ENCODE results near the gene DPYD. TPM values are rescaled to one million over a fixed set of nuclear protein-coding genes. Genes with fewer than 3 reads are reported as not detected.

Gene DPYD
- total RNA-seq, 1 donor from 2014 or later, result 5.9 TPM

DNA sequence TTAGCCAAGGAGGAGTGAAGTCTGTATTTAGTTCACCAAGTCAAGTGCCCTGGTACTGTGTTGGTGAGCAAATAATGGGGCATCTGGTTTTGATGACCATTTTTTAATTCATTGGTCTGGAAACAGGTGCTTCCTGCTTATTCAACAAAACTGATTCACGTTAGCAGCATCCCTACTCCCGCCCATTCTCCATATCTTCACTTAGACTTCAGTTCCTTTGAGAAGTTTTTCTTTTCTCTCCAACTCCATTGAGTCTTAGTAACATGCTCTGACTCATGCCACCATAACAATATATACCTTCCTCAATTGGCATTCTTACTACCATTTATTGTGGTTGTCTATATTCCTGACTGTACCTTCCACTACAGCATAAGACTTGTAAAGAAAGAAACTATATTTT lies 468.9 kb downstream of the DPYD start:
- DNase-seq (ENCODE audit: low read depth, low spot score), result no peak
- Mint-ChIP-seq H3K4me3 (no peak overlapping the region), H3K4me1 (peaks cover 9% of the 10 kb centered on the region), H3K9me3 (peaks cover 3% of the 10 kb centered on the region), H3K27ac (ENCODE audit: unreplicated experiment) (no peak overlapping the region), H3K27me3 (ENCODE audit: low read depth) (no peaks in the 10 kb centered on the region), H3K36me3 (ENCODE audit: low read depth) (no peaks in the 10 kb centered on the region)
- TF ChIP-seq, protein P1, sequence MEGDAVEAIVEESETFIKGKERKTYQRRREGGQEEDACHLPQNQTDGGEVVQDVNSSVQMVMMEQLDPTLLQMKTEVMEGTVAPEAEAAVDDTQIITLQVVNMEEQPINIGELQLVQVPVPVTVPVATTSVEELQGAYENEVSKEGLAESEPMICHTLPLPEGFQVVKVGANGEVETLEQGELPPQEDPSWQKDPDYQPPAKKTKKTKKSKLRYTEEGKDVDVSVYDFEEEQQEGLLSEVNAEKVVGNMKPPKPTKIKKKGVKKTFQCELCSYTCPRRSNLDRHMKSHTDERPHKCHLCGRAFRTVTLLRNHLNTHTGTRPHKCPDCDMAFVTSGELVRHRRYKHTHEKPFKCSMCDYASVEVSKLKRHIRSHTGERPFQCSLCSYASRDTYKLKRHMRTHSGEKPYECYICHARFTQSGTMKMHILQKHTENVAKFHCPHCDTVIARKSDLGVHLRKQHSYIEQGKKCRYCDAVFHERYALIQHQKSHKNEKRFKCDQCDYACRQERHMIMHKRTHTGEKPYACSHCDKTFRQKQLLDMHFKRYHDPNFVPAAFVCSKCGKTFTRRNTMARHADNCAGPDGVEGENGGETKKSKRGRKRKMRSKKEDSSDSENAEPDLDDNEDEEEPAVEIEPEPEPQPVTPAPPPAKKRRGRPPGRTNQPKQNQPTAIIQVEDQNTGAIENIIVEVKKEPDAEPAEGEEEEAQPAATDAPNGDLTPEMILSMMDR (conservative IDR thresholded peaks at IDR 0.05), result no peak

DNA sequence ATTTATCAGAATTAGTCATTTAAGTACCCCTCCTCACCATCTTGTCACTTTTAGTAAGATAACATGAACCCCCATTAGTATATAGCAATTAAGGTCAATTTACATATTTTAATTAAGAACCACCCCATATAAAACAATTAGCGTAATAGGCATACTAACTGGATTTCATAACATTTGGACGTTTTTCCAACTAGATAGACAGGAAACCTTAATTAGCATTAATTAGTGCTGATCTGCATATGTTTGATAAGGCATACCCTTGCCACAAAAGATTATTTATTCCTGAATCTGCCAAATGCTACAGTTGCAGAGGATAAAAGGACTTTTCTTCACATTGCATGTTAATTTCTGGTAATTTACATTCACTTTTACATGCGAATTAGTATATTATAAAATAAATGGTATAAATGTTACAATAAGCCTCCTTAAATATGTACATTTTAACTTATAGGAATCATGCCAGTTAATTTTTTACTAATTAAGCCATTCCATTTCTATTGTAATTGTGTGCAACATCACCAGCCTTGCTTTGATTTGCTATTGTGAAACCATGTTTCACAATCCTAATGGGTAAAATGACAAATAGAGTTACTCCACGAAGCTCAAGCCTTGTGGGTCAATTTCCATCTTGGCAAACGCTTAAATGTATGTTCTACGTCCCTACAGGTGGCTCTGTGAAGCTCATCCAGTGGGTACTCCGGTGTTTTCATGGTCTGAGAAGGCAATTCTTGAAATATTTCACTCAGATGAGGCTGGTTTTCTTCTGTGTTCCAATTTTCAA lies 469.6 kb downstream of the DPYD start:
- Mint-ChIP-seq H3K4me1 (peaks cover 9% of the 10 kb centered on the region), H3K4me3 (no peak overlapping the region), H3K27me3 (ENCODE audit: low read depth) (no peaks in the 10 kb centered on the region), H3K36me3 (ENCODE audit: low read depth) (no peaks in the 10 kb centered on the region), H3K27ac (ENCODE audit: unreplicated experiment) (no peak overlapping the region), H3K9me3 (peaks cover 3% of the 10 kb centered on the region)
- no peak for DNase-seq (ENCODE audit: low read depth, low spot score)
- TF ChIP-seq, protein P1 (conservative IDR thresholded peaks at IDR 0.05), result no peak

DNA sequence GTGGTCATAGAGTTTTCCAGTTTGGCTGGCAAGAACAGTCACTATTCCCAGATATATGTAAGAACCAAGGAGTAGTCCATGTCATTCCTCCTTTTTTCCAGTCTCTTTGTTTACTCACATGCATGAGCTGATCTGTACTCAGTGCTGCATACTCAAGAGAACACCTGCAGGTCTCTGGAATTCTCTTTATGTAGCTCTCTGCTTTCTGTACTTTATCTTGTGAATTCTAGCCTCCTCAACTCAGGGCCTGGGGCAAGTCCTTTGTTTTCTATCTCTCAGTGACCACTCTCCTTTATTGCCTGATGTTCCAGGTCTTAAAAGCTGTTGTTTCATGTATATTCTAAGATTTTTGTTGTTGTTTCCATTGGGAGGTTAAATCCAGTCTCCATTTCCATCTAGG lies 478.9 kb downstream of the DPYD start:
- H3K9me3 Mint-ChIP-seq, result no peaks in the 10 kb centered on the region
- TF ChIP-seq, protein P1 (conservative IDR thresholded peaks at IDR 0.05), result no peak
- H3K27me3 Mint-ChIP-seq (ENCODE audit: low read depth), result peaks cover 21% of the 10 kb centered on the region
- no peak overlapping the region for H3K4me3 Mint-ChIP-seq
- DNase-seq (ENCODE audit: low read depth, low spot score), result no peak
- H3K4me1 Mint-ChIP-seq, result peaks cover 4% of the 10 kb centered on the region
- no peak overlapping the region for H3K27ac Mint-ChIP-seq (ENCODE audit: unreplicated experiment)
- no peaks in the 10 kb centered on the region for H3K36me3 Mint-ChIP-seq (ENCODE audit: low read depth)

- TF ChIP-seq, protein P1 (conservative IDR thresholded peaks at IDR 0.05), result no peak
- DNase-seq (ENCODE audit: low read depth, low spot score), result no peak
- Mint-ChIP-seq H3K4me1 (no peaks in the 10 kb centered on the region), H3K4me3 (no peak overlapping the region), H3K27me3 (ENCODE audit: low read depth) (peaks cover 82% of the 10 kb centered on the region), H3K9me3 (no peaks in the 10 kb centered on the region), H3K36me3 (ENCODE audit: low read depth) (no peaks in the 10 kb centered on the region), H3K27ac (ENCODE audit: unreplicated experiment) (no peak overlapping the region)
These were observed 487.0 kb downstream of the DPYD start for GRCh38 chr1:97433824-97434177.

DNA sequence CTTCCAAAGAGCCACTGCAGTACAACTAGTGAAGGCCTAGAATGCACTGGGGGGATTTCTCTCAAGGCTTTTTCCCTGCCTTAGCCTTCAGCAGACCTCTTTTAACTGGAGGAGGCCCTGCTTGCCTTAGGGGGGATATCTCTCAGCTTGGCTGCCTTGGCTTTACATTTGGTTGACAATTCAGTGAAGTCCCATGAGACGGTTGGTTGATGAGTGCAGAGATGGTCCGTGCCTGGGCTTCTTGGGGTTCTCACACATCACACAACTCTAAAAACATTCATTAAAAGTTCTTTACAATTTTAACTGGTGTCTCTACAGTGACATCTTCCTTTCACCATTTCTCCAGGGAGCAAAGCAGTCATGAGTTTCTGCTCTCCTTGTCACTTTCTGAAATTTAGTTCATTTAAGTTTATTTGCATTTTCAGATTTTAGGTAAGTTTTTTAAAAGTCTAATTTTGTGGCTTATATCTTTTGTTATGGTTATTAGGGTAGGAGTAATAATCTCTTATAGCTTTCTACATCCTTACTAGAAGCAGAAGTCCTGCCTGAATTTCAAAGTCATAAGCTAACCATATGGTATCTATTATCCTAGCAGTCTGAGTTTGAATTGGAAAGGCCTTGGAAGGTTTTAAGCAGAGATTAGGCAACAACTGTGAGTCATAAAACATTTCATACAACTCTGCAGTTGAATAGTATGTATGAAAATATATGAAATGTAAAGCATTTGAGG lies 487.6 kb downstream of the DPYD start:
- H3K4me3 Mint-ChIP-seq, result no peak overlapping the region
- TF ChIP-seq, protein P1 (conservative IDR thresholded peaks at IDR 0.05), result no peak
- H3K27ac Mint-ChIP-seq (ENCODE audit: unreplicated experiment), result no peak overlapping the region
- H3K9me3 Mint-ChIP-seq, result no peaks in the 10 kb centered on the region
- no peaks in the 10 kb centered on the region for H3K36me3 Mint-ChIP-seq (ENCODE audit: low read depth)
- no peaks in the 10 kb centered on the region for H3K4me1 Mint-ChIP-seq
- peaks cover 82% of the 10 kb centered on the region for H3K27me3 Mint-ChIP-seq (ENCODE audit: low read depth)
- DNase-seq (ENCODE audit: low read depth, low spot score), result no peak
